Naive thymus-derived CD4-positive, alpha-beta T cell (primary cell): ENCODE measurements around the gene B3GAT3. TPM values are rescaled to one million over a fixed set of nuclear protein-coding genes. Genes with fewer than 3 reads are reported as not detected.
A peak's percentile ranks its signal among the peaks of the same experiment; 100 is the strongest.

Experiments used
- ATAC-seq: fragments of 150-1000 bp; cut with Tn5 transposase; 2 replicates; pipeline ENCODE4 v1.10.0; 2021; ENCODE audit warnings: mild to moderate bottlenecking, moderate library complexity
- CTCF ChIA-PET: fragments of 350-600 bp; sonication (Branson Sonifier 250); formaldehyde crosslinking; loops from one replicate; lab custom pipeline; 2021; ENCODE audit warnings: antibody characterized with exemption; lab: Charles Lee
- POLR2A ChIA-PET: fragments of 350-600 bp; sonication (Branson Sonifier 250); formaldehyde crosslinking; loops from one replicate; lab custom pipeline; 2021; ENCODE audit warnings: antibody characterized with exemption, inconsistent platforms; lab: Charles Lee
- DNase-seq, 9 donors: peaks; one replicate each; pipeline versions ENCODE4 v3.0.0 to v3.0.0-alpha.2; 2020 to 2022; ENCODE audit warnings: mixed read lengths in 1 of 9
- H3K27ac ChIP-seq: one replicate; pipeline ENCODE4 v1.7.0; 2013; ENCODE audit warnings: mild to moderate bottlenecking, low read depth, low read length, moderate library complexity
- H3K27me3 ChIP-seq, 2 donors: one replicate each; pipeline ENCODE4 v1.7.0; 2013; ENCODE audit warnings: low read length in 2 of 2, mild to moderate bottlenecking in 2 of 2, moderate library complexity in 2 of 2; ENCODE audit not compliant: control insufficient read depth in 2 of 2, insufficient read depth in 2 of 2
- H3K36me3 ChIP-seq, 3 experiments: 1 replicate in 2 of 3; 2 replicates in 1 of 3; pipeline ENCODE4 v1.7.0; 2013; ENCODE audit warnings: low read length in 3 of 3, mild to moderate bottlenecking in 3 of 3, moderate library complexity in 1 of 3; ENCODE audit not compliant: insufficient read depth in 3 of 3, control insufficient read depth in 2 of 3
- H3K4me1 ChIP-seq, 2 donors: one replicate each; pipeline ENCODE4 v1.7.0; 2013; ENCODE audit warnings: low read length in 2 of 2, mild to moderate bottlenecking in 2 of 2, moderate library complexity in 1 of 2; ENCODE audit not compliant: control insufficient read depth in 2 of 2, insufficient read depth in 2 of 2
- H3K4me3 ChIP-seq: 2 replicates; pipeline ENCODE4 v1.7.0; 2013; ENCODE audit warnings: mild to moderate bottlenecking, low read length
- H3K9me3 ChIP-seq, 3 experiments: 1 replicate in 2 of 3; 2 replicates in 1 of 3; pipeline ENCODE4 v1.7.0; 2013; ENCODE audit warnings: low read length in 3 of 3; ENCODE audit not compliant: control insufficient read depth in 2 of 3
- H3K27ac Mint-ChIP-seq, 9 donors: one replicate each; pipeline ENCODE4 v1.8.0; 2020 to 2022; ENCODE audit warnings: mixed read lengths in 9 of 9, mild to moderate bottlenecking in 8 of 9, moderate library complexity in 5 of 9, inconsistent platforms in 2 of 9
- H3K27me3 Mint-ChIP-seq, 5 donors: one replicate each; pipeline ENCODE4 v1.8.0; 2021 to 2022; ENCODE audit warnings: mixed read lengths in 5 of 5, mild to moderate bottlenecking in 1 of 5
- H3K36me3 Mint-ChIP-seq, 5 donors: one replicate each; pipeline ENCODE4 v1.8.0; 2020 to 2022; ENCODE audit warnings: mixed read lengths in 5 of 5, mild to moderate bottlenecking in 3 of 5, inconsistent platforms in 1 of 5
- H3K4me1 Mint-ChIP-seq, 7 donors: one replicate each; pipeline ENCODE4 v1.8.0; 2020 to 2022; ENCODE audit warnings: mixed read lengths in 7 of 7, mild to moderate bottlenecking in 3 of 7, inconsistent platforms in 1 of 7
- H3K4me3 Mint-ChIP-seq, 10 donors: one replicate each; pipeline ENCODE4 v1.8.0; 2020 to 2022; ENCODE audit warnings: mild to moderate bottlenecking in 10 of 10, mixed read lengths in 10 of 10, moderate library complexity in 6 of 10, inconsistent platforms in 2 of 10
- H3K9me3 Mint-ChIP-seq, 11 donors: one replicate each; pipeline ENCODE4 v1.8.0; 2020 to 2022; ENCODE audit warnings: mixed read lengths in 11 of 11, mild to moderate bottlenecking in 4 of 11, inconsistent platforms in 1 of 11, moderate library complexity in 1 of 11
- intact Hi-C, 2 donors: fragments of 100-400 bp; cut with micrococcal nuclease; formaldehyde crosslinking; loops; one replicate each; pipeline ENCODE4 v1.15.1; 2023
- polyA plus RNA-seq, 2 donors: library from polyadenylated mRNA; unstranded; fragments of 300-500 nt; fragmentation: Illumina TruSeq; gene quantifications; one replicate each; pipeline ENCODE4 v1.2.3, GENCODE V29; 2021
- total RNA-seq, 6 experiments: library from RNA in 5 of 6; stranded (reverse) in 5 of 6; gene quantifications; 1 replicate in 5 of 6; 2 replicates in 1 of 6; pipeline ENCODE4 v1.2.3 and lab custom pipeline; 2021 to 2026

The B3GAT3 gene
- total and polyA plus RNA-seq, 7 experiments from 2014 or later = 35.0 to 78.1 (median 64.4) TPM

DNA sequence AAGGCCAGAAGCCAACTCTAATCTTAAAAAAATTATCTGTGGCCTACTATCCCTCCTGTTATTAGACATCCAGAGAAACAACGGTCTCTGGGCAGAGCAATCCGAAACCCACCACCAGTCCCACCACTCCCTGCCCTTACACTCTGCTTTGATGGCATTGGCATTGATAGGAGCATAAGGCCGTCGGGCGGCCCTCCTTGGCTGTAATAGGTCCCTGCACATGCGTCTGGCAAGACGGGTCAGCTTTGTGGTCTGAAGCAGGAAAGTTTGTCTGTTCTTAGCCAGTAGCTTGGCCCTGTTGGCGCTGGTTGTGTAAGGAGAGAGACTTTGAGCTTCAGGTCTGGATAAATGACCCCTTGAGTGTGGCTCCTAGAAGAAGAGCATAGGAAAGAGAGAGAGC, 26.7 kb downstream of the B3GAT3 start:
- intact Hi-C loops = no loop called here
- H3K27ac Mint-ChIP-seq = peak overlapping the region in 8 of 9 donors; percentile 4 to 99 (median 64)
- POLR2A ChIA-PET = interaction anchor here (0.8 to 15.2 kb wide), 11 partner anchors 13 to 261 kb away, joined by 3 to 269 read pairs (median 4); partner anchors contain the start of genes B3GAT3, BSCL2, C11orf98 and CSKMT

DNA sequence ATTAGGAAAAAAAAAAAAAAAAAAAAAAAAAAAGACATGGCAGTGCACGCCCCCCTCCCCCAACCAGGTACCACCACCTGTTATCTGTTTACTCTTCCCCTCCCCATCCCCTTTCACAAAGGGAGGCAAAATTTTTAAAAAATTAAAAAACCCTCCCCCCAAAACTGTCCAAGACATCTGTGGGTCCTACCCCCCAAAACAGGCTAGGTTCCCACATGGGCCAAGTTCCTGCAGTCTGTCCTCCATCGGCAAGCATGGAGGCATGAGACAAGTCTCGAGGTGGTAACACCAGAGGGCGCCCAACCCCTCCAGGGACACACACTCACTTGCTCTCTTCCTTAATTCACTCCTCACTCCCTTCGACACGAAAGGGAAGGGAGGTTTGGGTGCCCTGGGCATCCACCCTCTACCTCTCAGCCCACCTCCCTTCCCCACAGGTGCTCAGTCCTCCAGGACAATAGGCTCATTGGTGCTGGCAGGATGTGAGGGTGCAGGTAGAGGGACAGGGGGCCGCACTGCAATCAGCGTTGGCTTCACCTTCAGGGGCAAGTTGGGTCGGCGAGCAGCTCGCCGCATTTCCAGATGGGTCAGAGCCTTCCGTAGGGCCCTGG, 28.2 kb downstream of the B3GAT3 start:
- H3K9me3 Mint-ChIP-seq = peaks cover 0 to 4% (median 0%) of the 10 kb centered on the region in 11 donors
- Histone ChIP-seq H3K36me3 (peaks cover 12 to 57% (median 39%) of the 10 kb centered on the region in 3 experiments), H3K4me1 (peaks cover 21 to 47% of the 10 kb centered on the region in 2 donors), H3K27me3 (no peaks in the 10 kb centered on the region), H3K27ac (peak overlapping the region; percentile 86), H3K4me3 (no peak overlapping the region), H3K9me3 (no peaks in the 10 kb centered on the region)
- H3K27me3 Mint-ChIP-seq = peaks cover 0 to 4% (median 0%) of the 10 kb centered on the region in 5 donors
- peaks cover 10 to 42% (median 34%) of the 10 kb centered on the region in 5 donors for H3K36me3 Mint-ChIP-seq
- peak overlapping the region; percentile 63 to 100 (median 81) for H3K4me3 Mint-ChIP-seq
- intact Hi-C loops = loop anchor here (1.0 to 5.0 kb wide), 6 partner anchors 19 to 269 kb away; partner anchors contain the start of genes EML3 (in 1 of the 2), GANAB (in 1 of the 2), HNRNPUL2 (in 1 of the 2) and STX5 (in 1 of the 2)
- peak; percentile 56 to 76 (median 73) for DNase-seq
- peaks cover 35 to 81% (median 68%) of the 10 kb centered on the region in 7 donors for H3K4me1 Mint-ChIP-seq
- ATAC-seq = peak; percentile 22
- ChIA-PET POLR2A (interaction anchor here (0.9 to 15.2 kb wide), 27 partner anchors 7 to 288 kb away, joined by 3 to 269 read pairs (median 26); partner anchors contain the start of genes B3GAT3, BSCL2, C11orf98 and CSKMT), CTCF (interaction anchor here (0.8 to 3.7 kb wide), 13 partner anchors 8 to 288 kb away, joined by 3 to 31 read pairs (median 6); partner anchors contain the start of genes C11orf98, CSKMT, EEF1G and EML3)
- peak overlapping the region; percentile 87 to 99 (median 97) for H3K27ac Mint-ChIP-seq

More for the DNA sequence above, 26.7 kb downstream of the B3GAT3 start:
- H3K9me3 Mint-ChIP-seq = peaks cover 0 to 5% (median 0%) of the 10 kb centered on the region in 11 donors
- ATAC-seq (no peak), DNase-seq (no peak)
- Histone ChIP-seq H3K27ac (no peak overlapping the region), H3K27me3 (no peaks in the 10 kb centered on the region), H3K4me1 (peaks cover 34 to 43% of the 10 kb centered on the region in 2 donors), H3K36me3 (peaks cover 12 to 56% (median 39%) of the 10 kb centered on the region in 3 experiments), H3K4me3 (no peak overlapping the region), H3K9me3 (no peaks in the 10 kb centered on the region)
- peaks cover 0 to 4% (median 0%) of the 10 kb centered on the region in 5 donors for H3K27me3 Mint-ChIP-seq
- H3K4me1 Mint-ChIP-seq = peaks cover 48 to 84% (median 73%) of the 10 kb centered on the region in 7 donors
- CTCF ChIA-PET = interaction anchor here (0.7 to 1.5 kb wide), 6 partner anchors 15 to 85 kb away, joined by 3 to 4 read pairs (median 3); no protein-coding TSS in a partner anchor
- H3K36me3 Mint-ChIP-seq = peaks cover 16 to 58% (median 50%) of the 10 kb centered on the region in 5 donors
- H3K4me3 Mint-ChIP-seq = no peak overlapping the region

DNA sequence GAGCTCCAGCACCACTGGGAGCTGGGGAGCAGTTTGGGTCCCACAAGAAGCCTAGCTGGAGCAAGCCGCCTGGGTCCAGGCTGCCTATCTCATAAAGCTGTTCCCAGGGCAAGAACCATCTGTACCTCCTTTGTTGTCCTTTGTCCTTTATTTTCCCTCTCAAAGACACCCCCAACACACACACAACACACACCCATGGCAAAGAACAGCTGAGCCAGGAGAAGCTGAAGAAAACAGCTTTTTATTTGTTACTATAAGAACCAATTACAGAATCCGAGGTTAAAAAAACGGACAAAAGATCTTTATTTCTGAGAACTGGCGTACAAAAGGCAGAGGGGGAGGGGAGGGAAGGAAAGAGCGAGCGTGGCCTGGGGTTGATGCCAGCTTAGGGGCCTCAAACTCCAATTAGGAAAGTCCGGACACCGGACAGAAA, 28.8 kb downstream of the B3GAT3 start:
- Histone ChIP-seq H3K9me3 (no peaks in the 10 kb centered on the region), H3K36me3 (peaks cover 7 to 57% (median 34%) of the 10 kb centered on the region in 3 experiments), H3K27ac (peak overlapping the region; percentile 86), H3K4me1 (peaks cover 15 to 42% of the 10 kb centered on the region in 2 donors), H3K4me3 (peak overlapping the region; percentile 69), H3K27me3 (no peaks in the 10 kb centered on the region)
- ATAC-seq (no peak), DNase-seq (no peak)
- ChIA-PET POLR2A (interaction anchor here (0.9 to 15.2 kb wide), 27 partner anchors 7 to 288 kb away, joined by 3 to 269 read pairs (median 26); partner anchors contain the start of genes B3GAT3, BSCL2, C11orf98 and CSKMT), CTCF (interaction anchor here (0.9 to 3.7 kb wide), 19 partner anchors 9 to 288 kb away, joined by 3 to 31 read pairs (median 6); partner anchors contain the start of genes B3GAT3, BSCL2, C11orf98 and CSKMT)
- Mint-ChIP-seq H3K27ac (peak overlapping the region; percentile 87 to 99 (median 95)), H3K4me3 (peak overlapping the region in 9 of 10 donors; percentile 5 to 100 (median 43)), H3K36me3 (peaks cover 8 to 38% (median 28%) of the 10 kb centered on the region in 5 donors), H3K9me3 (peaks cover 0 to 4% (median 0%) of the 10 kb centered on the region in 11 donors), H3K27me3 (peaks cover 0 to 4% (median 0%) of the 10 kb centered on the region in 5 donors), H3K4me1 (peaks cover 30 to 75% (median 63%) of the 10 kb centered on the region in 7 donors)
- intact Hi-C loops = loop anchor here (1.0 to 5.0 kb wide), 6 partner anchors 19 to 269 kb away; partner anchors contain the start of genes EML3 (in 1 of the 2), GANAB (in 1 of the 2), HNRNPUL2 (in 1 of the 2) and STX5 (in 1 of the 2)

DNA sequence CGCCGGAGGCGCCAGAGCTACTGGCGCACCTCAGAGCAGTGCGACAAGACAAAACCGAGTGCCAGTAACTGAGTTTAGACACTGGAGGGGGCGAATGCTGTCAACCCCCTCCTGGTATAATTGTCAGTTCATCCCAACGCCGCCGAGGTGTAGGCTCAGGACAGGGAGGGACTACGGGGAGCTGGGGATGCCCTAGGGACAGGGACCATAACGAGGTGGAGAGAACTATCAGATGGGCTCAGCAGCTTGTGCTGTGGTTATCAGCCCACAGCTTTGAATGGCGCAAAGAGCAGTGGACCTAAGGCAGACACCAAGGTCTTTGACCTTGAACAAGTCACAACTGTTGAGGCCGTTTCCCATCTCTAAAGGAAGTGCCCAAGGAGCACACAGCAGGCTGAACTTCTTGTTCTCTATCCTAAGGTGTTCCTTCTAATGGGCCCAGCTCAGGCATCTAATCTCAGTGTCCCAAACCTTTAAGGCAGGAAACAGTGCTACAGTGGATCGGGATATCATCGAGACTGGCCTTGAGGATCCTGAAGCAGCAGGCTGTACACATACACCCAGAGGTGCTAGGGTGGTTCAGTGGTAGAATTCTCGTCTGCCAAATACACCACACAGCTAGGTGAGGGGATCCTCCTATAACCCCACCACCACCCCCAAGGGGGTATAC, 29.5 kb downstream of the B3GAT3 start:
- DNase-seq (no peak), ATAC-seq (no peak)
- H3K4me3 ChIP-seq = peak overlapping the region; percentile 69
- peaks cover 14 to 35% of the 10 kb centered on the region in 2 donors for H3K4me1 ChIP-seq
- POLR2A ChIA-PET = interaction anchor here (0.7 to 15.2 kb wide), 56 partner anchors 8 to 1748 kb away, joined by 3 to 269 read pairs (median 8); partner anchors contain the start of genes B3GAT3, BSCL2, C11orf98 and CCDC88B
- H3K4me1 Mint-ChIP-seq = peaks cover 26 to 68% (median 55%) of the 10 kb centered on the region in 7 donors
- no peaks in the 10 kb centered on the region for H3K9me3 ChIP-seq
- H3K27ac Mint-ChIP-seq = peak overlapping the region; percentile 92 to 99 (median 96)
- peak overlapping the region; percentile 86 for H3K27ac ChIP-seq
- intact Hi-C loops = loop anchor here in 1 of 2 donors (2.0 to 5.0 kb wide), 3 partner anchors 55 to 240 kb away; partner anchors contain the start of genes GANAB, HNRNPUL2, STX5 and TEX54
- no peaks in the 10 kb centered on the region for H3K27me3 ChIP-seq
- H3K9me3 Mint-ChIP-seq = peaks cover 0 to 4% (median 0%) of the 10 kb centered on the region in 11 donors
- H3K36me3 ChIP-seq = peaks cover under 1 to 57% (median 26%) of the 10 kb centered on the region in 3 experiments
- peaks cover 0 to 4% (median 0%) of the 10 kb centered on the region in 5 donors for H3K27me3 Mint-ChIP-seq
- CTCF ChIA-PET = interaction anchor here (0.6 to 3.7 kb wide), 28 partner anchors 7 to 430 kb away, joined by 3 to 31 read pairs (median 5); partner anchors contain the start of genes B3GAT3, BSCL2, C11orf98 and CSKMT
- peaks cover 5 to 35% (median 22%) of the 10 kb centered on the region in 5 donors for H3K36me3 Mint-ChIP-seq
- H3K4me3 Mint-ChIP-seq = peak overlapping the region; percentile 87 to 100 (median 96)

DNA sequence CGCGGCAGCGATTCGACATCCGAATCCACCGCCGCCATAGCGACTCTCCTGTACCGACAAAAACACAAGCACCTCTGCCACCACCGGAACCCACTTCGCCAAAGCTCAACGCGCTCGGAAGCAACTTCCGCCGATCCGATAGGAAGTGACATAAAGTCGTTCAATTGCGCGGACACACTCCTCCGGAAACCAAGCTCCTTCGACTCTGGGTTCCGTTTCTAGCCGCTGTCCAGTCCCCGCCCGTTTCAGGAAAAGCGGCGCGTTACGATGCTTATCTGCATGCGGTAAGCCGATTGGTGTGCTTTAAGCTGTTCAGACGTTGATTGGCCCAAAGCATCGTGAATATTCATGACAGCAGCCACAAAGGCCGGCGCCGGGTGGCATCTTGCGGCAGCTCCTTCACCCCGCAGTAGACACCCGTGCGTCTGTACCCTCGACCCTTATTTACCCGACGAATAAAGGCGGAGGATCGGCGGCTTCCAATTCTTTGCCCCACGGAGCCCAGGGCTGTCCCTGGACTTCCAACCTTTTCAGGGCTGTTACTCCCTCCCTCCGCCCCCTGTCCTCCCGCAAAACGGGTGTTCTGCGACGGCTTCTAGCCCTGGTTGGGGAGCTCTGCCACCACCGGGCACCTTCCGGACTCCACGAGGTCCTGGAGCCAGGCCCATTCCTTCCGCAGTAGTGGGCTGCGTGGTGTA, 30.2 kb downstream of the B3GAT3 start, which contains the start of gene TUT1:
Gene TUT1, minus strand, starts transcription at position 76 of the 698 bp plus-strand sequence. Its CDS starts 38 bp downstream, at position 38.
- Mint-ChIP-seq H3K36me3 (peaks cover 5 to 31% (median 22%) of the 10 kb centered on the region in 5 donors), H3K27me3 (peaks cover 0 to 4% (median 0%) of the 10 kb centered on the region in 5 donors), H3K4me1 (peaks cover 26 to 66% (median 52%) of the 10 kb centered on the region in 7 donors), H3K9me3 (peaks cover 0 to 4% (median 0%) of the 10 kb centered on the region in 11 donors), H3K27ac (peak within 1 kb of the TSS; percentile 92 to 99 (median 96)), H3K4me3 (peak within 1 kb of the TSS; percentile 87 to 100 (median 96))
- H3K9me3 ChIP-seq = no peaks in the 10 kb centered on the region
- H3K36me3 ChIP-seq = peaks cover 0 to 51% (median 21%) of the 10 kb centered on the region in 3 experiments
- DNase-seq (peak; percentile 78 to 99 (median 98)), ATAC-seq (peak; percentile 92)
- H3K27ac ChIP-seq = peak within 1 kb of the TSS; percentile 94
- H3K4me3 ChIP-seq = peak within 1 kb of the TSS; percentile 82
- H3K4me1 ChIP-seq = peaks cover 14 to 35% of the 10 kb centered on the region in 2 donors
- intact Hi-C loops = loop anchor here (1.0 to 5.0 kb wide), 22 partner anchors 8 to 290 kb away; partner anchors contain the start of genes GANAB (in 2 of the 2), HNRNPUL2 (in 2 of the 2), INTS5 (in 2 of the 2) and UBXN1 (in 2 of the 2)
- H3K27me3 ChIP-seq = no peaks in the 10 kb centered on the region
- ChIA-PET CTCF (interaction anchor here (0.6 to 3.7 kb wide), 31 partner anchors 8 to 1698 kb away, joined by 3 to 31 read pairs (median 5); partner anchors contain the start of genes B3GAT3, BSCL2, C11orf98 and CSKMT), POLR2A (interaction anchor here (0.5 to 15.2 kb wide), 60 partner anchors 9 to 1749 kb away, joined by 3 to 269 read pairs (median 7); partner anchors contain the start of genes B3GAT3, BSCL2, C11orf98 and CCDC88B)
